ENCODE results near the gene KLRF2.
"Not testable (repeated sequence)": the region's sequence is repeated elsewhere in the genome, so short reads cannot be mapped to it uniquely, and the experiment has no call there.

Gene KLRF2

GRCh38 chr12:9881246-9881645 lies at the start of gene KLRF2:
Gene KLRF2, plus strand, starts transcription at chr12:9881489. Its CDS starts 107 bp downstream, at chr12:9881596.
- DNase-seq, result no peak

DNA sequence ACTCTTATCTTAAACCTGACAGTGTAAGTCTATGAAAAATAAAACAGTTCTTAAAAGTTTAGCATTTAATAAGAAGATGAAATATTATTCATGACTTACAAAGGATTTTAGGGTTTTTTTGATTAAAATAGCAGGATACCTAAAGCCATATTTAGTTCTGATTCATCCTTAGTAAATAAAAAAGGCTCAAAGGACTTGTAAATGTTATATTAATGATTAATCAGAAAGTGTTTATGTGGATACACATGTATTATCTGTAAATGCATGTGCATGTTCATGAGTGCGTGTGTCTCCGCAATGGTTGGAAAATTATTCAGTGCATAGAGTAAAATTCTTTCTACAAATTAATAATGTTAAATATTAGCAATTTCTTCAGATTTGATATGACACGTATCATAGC lies 49.6 kb upstream of the KLRF2 start:
- DNase-seq, result no peak

DNA sequence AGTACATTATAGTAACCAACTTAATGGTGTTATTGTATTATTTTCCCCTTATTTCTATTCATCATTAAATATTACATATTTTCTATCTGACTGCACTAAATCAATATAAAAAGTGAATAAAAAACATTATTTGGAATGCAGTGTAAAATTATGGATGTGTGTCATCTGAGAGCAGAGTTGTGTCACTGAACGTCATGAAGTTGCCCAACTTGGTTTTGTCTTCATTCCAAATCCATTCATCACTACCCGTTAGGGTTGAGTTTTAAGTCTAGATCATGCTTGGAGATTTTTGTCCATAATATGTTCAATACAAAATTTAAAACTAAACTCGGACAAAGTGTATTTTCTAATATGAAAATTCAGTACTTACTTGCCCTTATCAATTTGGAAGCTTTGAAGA lies 37.9 kb upstream of the KLRF2 start:
- DNase-seq, result no peak

- no peak for DNase-seq
These were observed 32.4 kb upstream of the KLRF2 start for GRCh38 chr12:9848899-9849298.

DNA sequence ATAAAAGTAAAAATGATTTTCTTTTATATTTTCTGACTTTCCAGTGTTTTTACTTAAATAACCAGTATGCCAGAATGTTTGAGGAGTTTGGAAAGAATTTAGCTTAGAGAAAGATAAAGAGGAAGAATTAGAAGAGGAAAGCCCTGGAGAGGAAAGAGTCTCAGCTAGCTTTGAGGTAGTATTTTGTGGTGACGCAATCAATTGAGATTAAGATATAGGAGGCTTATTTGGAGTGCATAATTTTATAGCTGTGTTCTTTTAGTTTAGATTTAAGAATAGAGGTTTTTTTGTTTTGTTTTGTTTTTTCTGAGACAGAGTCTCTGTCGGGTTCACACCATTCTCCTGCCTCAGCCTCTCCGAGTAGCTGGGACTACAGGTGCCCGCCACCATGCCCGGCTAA lies 30.2 kb upstream of the KLRF2 start:
- DNase-seq, result no peak

- no peak for DNase-seq
These were observed 29.4 kb upstream of the KLRF2 start for GRCh38 chr12:9851927-9852326.

GRCh38 chr12:9856151-9856550 lies 25.1 kb upstream of the KLRF2 start:
- no peak for DNase-seq

DNA sequence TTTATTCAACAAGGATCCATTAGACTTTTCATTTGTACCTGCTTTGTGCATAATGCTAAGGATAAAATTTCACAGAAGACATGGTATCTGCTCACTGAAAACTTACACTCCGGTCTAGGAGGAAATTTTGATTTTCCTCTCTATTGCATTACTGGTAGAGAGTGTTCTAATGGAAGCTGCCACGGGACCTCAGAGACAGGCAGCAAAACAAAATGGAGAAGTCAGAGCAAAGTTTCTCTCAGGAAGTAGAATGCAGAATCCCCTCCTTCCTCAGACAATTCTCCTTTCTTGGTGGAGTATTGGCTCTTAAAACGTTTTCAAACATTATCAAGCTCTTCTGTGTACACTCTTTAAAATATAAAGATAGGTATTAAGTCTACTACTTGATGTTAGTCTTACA lies 24.4 kb upstream of the KLRF2 start:
- no peak for DNase-seq

GRCh38 chr12:9858135-9858534 lies 23.2 kb upstream of the KLRF2 start:
- no peak for DNase-seq

DNA sequence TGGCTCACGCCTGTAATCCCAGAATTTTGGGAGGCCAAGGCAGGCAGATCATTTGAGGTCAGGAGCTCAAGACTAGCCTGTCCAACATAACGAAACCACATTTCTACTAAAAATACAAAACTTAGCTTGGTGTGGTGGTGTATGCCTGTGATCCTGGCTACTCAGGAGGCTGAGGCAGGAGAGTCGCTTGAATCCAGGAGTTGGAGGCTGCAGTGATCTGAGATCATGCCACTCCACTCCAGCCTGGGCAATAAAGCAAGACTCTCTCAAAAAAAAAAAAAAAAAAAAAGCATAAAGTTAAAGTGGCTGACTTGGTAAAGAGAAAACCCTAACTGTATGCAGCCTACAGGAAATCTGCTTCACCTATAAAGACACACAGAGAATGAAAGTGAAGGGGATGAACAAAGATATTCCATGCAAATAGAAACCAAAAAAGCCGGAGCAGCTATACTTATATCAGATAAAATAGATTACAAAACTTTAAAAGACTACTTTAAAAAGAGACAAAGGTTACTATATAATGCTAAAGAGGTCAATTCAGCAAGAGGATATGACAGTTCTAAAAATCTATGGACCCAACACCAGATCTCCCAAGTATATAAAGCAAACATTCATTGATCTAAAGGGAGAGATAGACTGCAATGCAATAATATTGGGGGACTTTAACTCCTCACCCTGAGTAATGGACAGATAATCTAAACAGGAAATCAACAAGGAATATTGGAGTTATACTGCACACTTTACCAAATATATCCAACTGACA lies 16.2 kb upstream of the KLRF2 start:
- no peak for DNase-seq

GRCh38 chr12:9866860-9867269 lies 14.4 kb upstream of the KLRF2 start:
- DNase-seq, result no peak

DNA sequence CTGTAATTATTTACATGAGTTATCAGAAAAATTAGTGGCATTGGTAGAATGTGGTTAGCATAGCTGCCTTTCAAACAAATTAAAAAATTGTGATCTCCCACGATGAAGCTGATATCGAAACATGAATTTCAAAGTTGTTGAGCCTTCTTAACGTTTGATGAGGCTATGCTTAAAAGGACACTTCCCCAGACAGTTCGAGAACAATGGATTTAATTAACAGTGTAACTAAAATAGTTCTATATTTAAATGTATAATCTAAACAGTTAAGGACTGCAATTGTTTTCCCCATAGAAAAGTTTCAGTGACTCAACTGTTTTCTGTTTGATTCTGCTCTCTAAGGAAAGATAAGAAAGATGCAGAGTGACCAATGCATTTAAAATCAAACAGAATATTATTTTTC lies 13.8 kb upstream of the KLRF2 start:
- DNase-seq, result no peak

DNA sequence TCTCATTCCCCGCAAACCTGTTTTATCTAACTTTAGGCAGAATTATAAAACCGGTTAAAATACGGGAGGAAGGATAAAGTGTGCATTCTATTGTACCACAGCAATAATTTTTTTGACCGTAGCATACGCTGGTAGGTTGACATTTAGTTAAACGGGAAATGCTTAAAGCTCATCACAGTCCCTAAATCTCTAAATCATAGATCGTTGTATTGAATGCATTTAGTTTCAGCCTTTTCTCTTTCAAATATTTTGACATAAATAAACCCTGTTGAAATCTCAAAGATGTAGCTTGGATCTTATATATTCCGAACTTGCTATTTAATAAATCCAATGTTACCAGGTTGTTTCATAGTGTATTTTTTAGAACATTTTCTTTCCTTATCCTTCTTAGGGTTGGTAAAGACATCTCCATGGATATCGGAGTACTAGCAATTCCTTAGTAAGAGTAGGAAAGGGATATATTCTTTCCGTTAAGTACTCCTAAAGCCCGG lies 12.9 kb upstream of the KLRF2 start:
- no peak for DNase-seq

GRCh38 chr12:9868951-9869306 lies 12.4 kb upstream of the KLRF2 start:
- DNase-seq, result no peak

- DNase-seq, result no peak
These were observed 11.8 kb upstream of the KLRF2 start, which contains the start of gene CLEC2B for GRCh38 chr12:9869307-9870161. Gene CLEC2B, minus strand, starts transcription at chr12:9869354.

DNA sequence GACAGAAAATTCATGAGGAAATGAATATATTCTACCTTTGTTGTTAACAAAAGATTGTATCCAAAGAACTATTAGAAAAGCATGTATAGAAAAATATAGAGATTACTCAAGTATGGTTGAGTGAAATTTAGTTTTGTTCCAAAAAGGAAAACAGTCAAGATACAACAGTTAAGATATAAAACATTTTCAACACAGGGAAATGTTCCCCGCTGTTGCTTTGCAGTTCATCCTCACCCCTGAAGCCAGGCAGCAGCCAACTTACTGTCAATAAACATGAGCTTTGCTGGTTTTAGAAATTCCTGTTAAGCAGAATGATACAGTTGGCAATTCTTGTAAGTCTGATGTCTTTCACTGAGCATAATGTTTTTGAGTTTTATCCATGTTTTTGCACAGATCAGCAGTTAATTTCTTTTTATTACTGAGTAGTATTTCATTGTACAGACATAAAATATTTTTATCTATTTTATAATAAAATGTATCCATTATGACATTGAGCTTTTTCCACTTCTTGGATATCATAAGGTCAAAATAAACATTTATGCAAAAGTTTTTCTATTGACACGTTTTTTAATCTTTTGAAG lies 10.9 kb upstream of the KLRF2 start:
- DNase-seq, result no peak

- DNase-seq, result no peak
These were observed 9.1 kb upstream of the KLRF2 start for GRCh38 chr12:9872162-9872561.

- DNase-seq, result no peak
These were observed 8.5 kb upstream of the KLRF2 start for GRCh38 chr12:9872742-9873141.

GRCh38 chr12:9876120-9876519 lies 5.2 kb upstream of the KLRF2 start:
- DNase-seq, result not testable (repeated sequence)

DNA sequence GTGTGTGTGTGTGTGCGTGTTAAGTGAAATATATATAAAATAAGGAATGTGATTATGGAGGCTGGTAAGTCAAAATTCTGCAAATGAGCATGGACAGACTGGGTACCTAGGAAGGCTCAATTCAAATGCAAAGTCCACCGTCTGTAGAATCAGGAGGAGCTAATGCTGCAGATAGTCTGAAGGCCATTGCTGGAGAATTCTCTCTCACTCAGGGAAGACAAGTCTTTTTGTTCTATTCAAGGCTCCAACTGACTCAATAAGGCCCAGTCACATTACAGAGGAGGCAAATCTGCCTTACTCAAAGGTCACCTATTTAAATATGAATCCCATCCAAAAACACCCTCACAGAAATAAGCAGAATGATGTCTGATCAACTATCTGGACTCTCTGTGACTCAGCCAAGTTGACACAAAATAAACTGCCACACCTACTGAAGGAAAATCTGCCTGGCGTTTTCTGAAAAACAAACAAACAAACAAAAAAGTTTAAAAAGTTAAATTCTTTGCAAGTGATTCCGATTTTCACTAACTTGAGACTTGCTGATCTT lies 684 bp upstream of the KLRF2 start:
- no peak for DNase-seq

DNA sequence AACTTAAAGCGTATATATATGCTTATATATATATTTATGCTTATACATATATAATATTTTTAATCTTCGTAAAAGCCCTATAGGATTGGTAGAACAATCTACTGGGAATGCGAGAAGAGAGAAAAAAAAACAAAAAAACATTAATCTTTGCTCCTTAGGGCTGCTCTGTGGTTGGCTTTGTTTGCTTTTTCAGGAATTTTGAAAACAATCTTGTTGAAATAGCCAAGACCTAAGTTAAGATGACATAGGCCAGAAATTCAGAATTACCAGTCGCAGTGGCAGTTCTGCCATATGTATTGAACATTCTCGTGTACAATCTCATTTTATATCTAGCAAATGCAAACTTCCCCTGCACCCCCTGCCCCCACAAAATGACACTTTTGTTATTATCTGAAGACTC lies 699 bp downstream of the KLRF2 start:
- DNase-seq, result no peak

- no peak for DNase-seq
These were observed 1.9 kb downstream of the KLRF2 start for GRCh38 chr12:9883175-9883574.

GRCh38 chr12:9888665-9889273 lies 7.5 kb downstream of the KLRF2 start:
- DNase-seq, result no peak

Measured in NCI-H345 (cell line).